Testis (tissue), 5 donors: Measurements from ENCODE around the gene MAGEA3. TPM values are rescaled to one million over a fixed set of nuclear protein-coding genes. Genes with fewer than 3 reads are reported as not detected.
"Not testable (repeated sequence)": the region's sequence is repeated elsewhere in the genome, so short reads cannot be mapped to it uniquely, and the experiment has no call there.

Experiments used
- DNase-seq: peaks from one replicate; pipeline ENCODE4 v3.0.0-alpha.2; 2019
- H3K27ac ChIP-seq, 2 donors: fragments of 200-600 bp; sonication (generic); one replicate each; pipeline ENCODE4 v1.5.1; 2019
- H3K27me3 ChIP-seq: fragments of 200-600 bp; sonication (generic); one replicate; pipeline ENCODE4 v1.5.1; 2019
- H3K36me3 ChIP-seq: fragments of 200-600 bp; sonication (generic); one replicate; pipeline ENCODE4 v1.5.1; 2017; ENCODE audit warnings: low read depth; ENCODE audit errors: missing control alignments
- H3K4me1 ChIP-seq: fragments of 200-600 bp; sonication (generic); one replicate; pipeline ENCODE4 v1.5.1; 2019
- H3K4me3 ChIP-seq, 2 donors: fragments of 200-600 bp; sonication (generic); one replicate each; pipeline ENCODE4 v1.5.1; 2017 to 2019
- H3K9me3 ChIP-seq: fragments of 200-600 bp; sonication (generic); one replicate; pipeline ENCODE4 v1.5.1; 2017
- POLR2A ChIP-seq: fragments of 450-650 bp; IDR thresholded peaks from one replicate; pipeline ENCODE4 v1.6.1; 2017; ENCODE audit warnings: antibody characterized with exemption, mild to moderate bottlenecking, moderate library complexity
- WGBS, 2 donors: methylation state at CpG; one replicate each; pipeline ENCODE4 v1.1.5; 2018; 5-methylcytosine and 5-hydroxymethylcytosine counted together
- intact Hi-C: fragments of 100-400 bp; cut with DNase I; formaldehyde crosslinking; loops from one replicate; pipeline ENCODE4 v1.15.1; 2023; ENCODE audit warnings: low total_unique reads
- long read RNA-seq, 2 donors: transcript quantifications; one replicate each; lab custom pipeline, GENCODE V29; 2026
- polyA plus RNA-seq: library from polyadenylated mRNA; stranded (reverse); fragments of 350-450 nt; fragmentation: Illumina TruSeq; extraction: RNeasy Lipid Tissue Mini Kit (QIAGEN cat#74804); gene quantifications from one replicate; pipeline ENCODE4 v1.2.3, GENCODE V29; 2014; ENCODE audit warnings: low read depth, low replicate concordance; ENCODE audit not compliant: insufficient read depth
- total RNA-seq, 2 donors: library from RNA; depleted of rRNA; stranded (reverse); fragments of >200 nt; gene quantifications; one replicate each; pipeline ENCODE4 v1.2.3, GENCODE V29; 2016
- TF ChIP-seq, protein P1 (sequence below), 3 experiments: fragments of 450-650 bp in 2 of 3; fragments of 200-600 bp in 1 of 3; sonication (generic) in 1 of 3; IDR thresholded peaks; one replicate each; pipeline ENCODE4 v1.5.1; 2016 to 2019; ENCODE audit warnings: antibody characterized with exemption in 3 of 3, mild to moderate bottlenecking in 2 of 3, moderate library complexity in 1 of 3

The MAGEA3 gene
- total RNA-seq (10 to 100 TPM; 16.0 to 16.3 TPM), polyA plus RNA-seq (16.1 TPM)
- long read RNA-seq, donor 1, result 0 reads
- long read RNA-seq, donor 2, result 0 reads

- H3K27me3 ChIP-seq, H3K27ac ChIP-seq, DNase-seq, H3K36me3 ChIP-seq, H3K9me3 ChIP-seq, H3K4me3 ChIP-seq, intact Hi-C loops, H3K4me1 ChIP-seq: not testable (repeated sequence)
- WGBS, 2 donors, result 75% methylated on average over 5 of the region's 34 CpGs; no CpG with 5 or more reads in 1 of the 2 donors
These were observed at the start of gene MAGEA3 for GRCh38 chrX:152697952-152698931. TSS of gene MAGEA3 (plus strand) at chrX:152698794. CDS start at chrX:152700833, 2,039 bp downstream.

DNA sequence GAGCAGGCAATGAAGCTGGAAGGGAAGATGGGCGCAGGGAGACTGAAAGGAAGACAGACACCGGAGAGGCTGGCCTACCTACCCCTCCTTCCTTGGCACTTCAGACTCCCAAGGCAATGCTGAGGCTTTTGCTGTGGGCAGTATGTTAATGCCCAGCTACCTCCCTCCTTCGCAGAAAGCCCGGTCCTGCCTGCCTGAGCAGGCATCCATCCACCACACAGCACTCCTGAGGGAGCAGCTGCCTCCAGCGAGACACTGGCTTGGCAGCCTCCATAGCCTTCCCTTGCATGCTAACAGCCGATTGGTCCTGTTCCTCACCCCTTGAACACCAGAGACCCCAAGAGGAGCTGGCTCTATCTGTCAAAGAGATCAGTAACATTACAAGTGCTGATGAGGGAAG lies 46.5 kb upstream of the MAGEA3 start:
- Histone ChIP-seq H3K27ac (no peak overlapping the region), H3K4me3 (no peak overlapping the region), H3K4me1 (no peaks in the 10 kb centered on the region), H3K27me3 (no peaks in the 10 kb centered on the region), H3K9me3 (no peaks in the 10 kb centered on the region), H3K36me3 (no peaks in the 10 kb centered on the region)
- DNase-seq, result no peak
- TF ChIP-seq POLR2A, result no peak
- TF ChIP-seq, protein P1, sequence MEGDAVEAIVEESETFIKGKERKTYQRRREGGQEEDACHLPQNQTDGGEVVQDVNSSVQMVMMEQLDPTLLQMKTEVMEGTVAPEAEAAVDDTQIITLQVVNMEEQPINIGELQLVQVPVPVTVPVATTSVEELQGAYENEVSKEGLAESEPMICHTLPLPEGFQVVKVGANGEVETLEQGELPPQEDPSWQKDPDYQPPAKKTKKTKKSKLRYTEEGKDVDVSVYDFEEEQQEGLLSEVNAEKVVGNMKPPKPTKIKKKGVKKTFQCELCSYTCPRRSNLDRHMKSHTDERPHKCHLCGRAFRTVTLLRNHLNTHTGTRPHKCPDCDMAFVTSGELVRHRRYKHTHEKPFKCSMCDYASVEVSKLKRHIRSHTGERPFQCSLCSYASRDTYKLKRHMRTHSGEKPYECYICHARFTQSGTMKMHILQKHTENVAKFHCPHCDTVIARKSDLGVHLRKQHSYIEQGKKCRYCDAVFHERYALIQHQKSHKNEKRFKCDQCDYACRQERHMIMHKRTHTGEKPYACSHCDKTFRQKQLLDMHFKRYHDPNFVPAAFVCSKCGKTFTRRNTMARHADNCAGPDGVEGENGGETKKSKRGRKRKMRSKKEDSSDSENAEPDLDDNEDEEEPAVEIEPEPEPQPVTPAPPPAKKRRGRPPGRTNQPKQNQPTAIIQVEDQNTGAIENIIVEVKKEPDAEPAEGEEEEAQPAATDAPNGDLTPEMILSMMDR (IDR thresholded peaks at IDR 0.05), result no peak
- intact Hi-C loops, result no loop called here
- 86 to 91% methylated on average over 6 of the region's 6 CpGs for WGBS, 2 donors

GRCh38 chrX:152652467-152652866 lies 46.1 kb upstream of the MAGEA3 start:
- no peak for TF ChIP-seq POLR2A
- TF ChIP-seq, protein P1 (IDR thresholded peaks at IDR 0.05), result no peak
- Histone ChIP-seq H3K4me3 (no peak overlapping the region), H3K36me3 (no peaks in the 10 kb centered on the region), H3K4me1 (no peaks in the 10 kb centered on the region), H3K27me3 (no peaks in the 10 kb centered on the region), H3K9me3 (no peaks in the 10 kb centered on the region), H3K27ac (no peak overlapping the region)
- DNase-seq, result no peak
- WGBS, 2 donors, result 91 to 98% methylated on average over 10 to 14 of the region's 16 CpGs
- intact Hi-C loops, result no loop called here

DNA sequence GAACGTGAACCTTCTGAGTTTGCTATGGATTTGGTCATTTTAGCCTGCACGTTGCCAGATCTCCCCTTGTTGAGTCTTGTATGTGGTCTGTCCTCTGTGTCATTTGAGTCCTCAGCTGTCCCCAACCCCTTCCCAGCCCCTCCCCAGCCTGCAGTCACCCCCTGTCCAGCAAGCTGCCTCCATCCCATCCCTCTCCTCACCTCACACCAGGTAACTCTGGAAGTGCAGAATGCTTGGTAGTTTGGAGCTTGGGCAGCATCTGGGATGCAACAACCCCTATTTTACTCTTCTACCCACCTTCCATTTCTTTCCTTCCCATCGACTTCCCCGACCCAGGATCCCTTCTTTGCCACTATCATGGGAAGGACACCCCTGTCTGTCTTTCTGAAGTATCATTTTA lies 42.5 kb upstream of the MAGEA3 start:
- Histone ChIP-seq H3K4me3 (no peak overlapping the region), H3K36me3 (no peaks in the 10 kb centered on the region), H3K4me1 (no peaks in the 10 kb centered on the region), H3K9me3 (no peaks in the 10 kb centered on the region), H3K27ac (no peak overlapping the region), H3K27me3 (no peaks in the 10 kb centered on the region)
- no peak for DNase-seq
- intact Hi-C loops, result no loop called here
- 75 to 76% methylated on average over 4 of the region's 4 CpGs for WGBS, 2 donors
- TF ChIP-seq POLR2A, result no peak
- TF ChIP-seq, protein P1 (IDR thresholded peaks at IDR 0.05), result no peak

GRCh38 chrX:152656890-152657289 lies 41.7 kb upstream of the MAGEA3 start:
- H3K4me3 ChIP-seq, result no peak overlapping the region
- no peak for TF ChIP-seq POLR2A
- TF ChIP-seq, protein P1 (IDR thresholded peaks at IDR 0.05), result no peak
- H3K4me1 ChIP-seq, result no peaks in the 10 kb centered on the region
- no peaks in the 10 kb centered on the region for H3K27me3 ChIP-seq
- 73 to 87% methylated on average over 7 of the region's 7 CpGs for WGBS, 2 donors
- intact Hi-C loops, result no loop called here
- DNase-seq, result no peak
- no peak overlapping the region for H3K27ac ChIP-seq
- no peaks in the 10 kb centered on the region for H3K9me3 ChIP-seq
- H3K36me3 ChIP-seq, result no peaks in the 10 kb centered on the region
